GM19023 (cell line): ENCODE results near the gene RPS15.
"Not testable (repeated sequence)": the region's sequence is repeated elsewhere in the genome, so short reads cannot be mapped to it uniquely, and the experiment has no call there.

Experiments
- ATAC-seq: cut with Tn5 transposase; IDR thresholded peaks from one replicate; pipeline ENCODE4 v1.9.1; 2021; ENCODE audit warnings: mild to moderate bottlenecking, moderate library complexity; ENCODE audit not compliant: unreplicated experiment

Gene RPS15

DNA sequence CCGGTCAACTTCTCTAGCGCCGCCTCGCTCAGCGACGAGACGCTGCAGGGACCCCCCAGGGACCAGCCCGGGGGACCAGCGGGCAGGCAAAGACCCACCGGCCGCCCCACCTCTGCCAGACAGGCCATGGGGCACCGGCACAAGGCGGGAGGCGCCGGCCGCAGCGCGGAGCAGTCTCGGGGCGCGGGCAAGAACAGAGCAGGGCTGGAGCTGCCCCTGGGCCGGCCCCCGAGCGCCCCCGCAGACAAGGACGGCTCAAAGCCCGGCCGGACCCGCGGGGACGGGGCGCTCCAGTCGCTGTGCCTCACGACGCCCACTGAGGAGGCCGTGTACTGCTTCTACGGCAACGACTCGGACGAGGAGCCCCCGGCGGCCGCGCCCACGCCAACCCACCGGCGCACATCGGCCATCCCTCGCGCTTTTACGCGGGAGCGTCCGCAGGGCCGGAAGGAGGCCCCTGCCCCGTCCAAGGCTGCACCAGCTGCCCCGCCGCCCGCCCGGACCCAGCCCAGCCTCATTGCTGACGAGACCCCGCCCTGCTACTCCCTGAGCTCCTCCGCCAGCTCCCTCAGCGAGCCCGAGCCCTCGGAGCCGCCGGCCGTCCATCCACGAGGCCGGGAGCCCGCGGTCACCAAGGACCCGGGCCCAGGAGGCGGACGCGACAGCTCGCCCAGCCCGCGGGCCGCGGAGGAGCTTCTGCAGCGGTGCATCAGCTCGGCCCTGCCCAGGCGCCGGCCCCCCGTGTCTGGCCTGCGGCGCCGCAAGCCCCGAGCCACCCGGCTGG, 29.5 kb downstream of the RPS15 start:
- ATAC-seq: no peak

DNA sequence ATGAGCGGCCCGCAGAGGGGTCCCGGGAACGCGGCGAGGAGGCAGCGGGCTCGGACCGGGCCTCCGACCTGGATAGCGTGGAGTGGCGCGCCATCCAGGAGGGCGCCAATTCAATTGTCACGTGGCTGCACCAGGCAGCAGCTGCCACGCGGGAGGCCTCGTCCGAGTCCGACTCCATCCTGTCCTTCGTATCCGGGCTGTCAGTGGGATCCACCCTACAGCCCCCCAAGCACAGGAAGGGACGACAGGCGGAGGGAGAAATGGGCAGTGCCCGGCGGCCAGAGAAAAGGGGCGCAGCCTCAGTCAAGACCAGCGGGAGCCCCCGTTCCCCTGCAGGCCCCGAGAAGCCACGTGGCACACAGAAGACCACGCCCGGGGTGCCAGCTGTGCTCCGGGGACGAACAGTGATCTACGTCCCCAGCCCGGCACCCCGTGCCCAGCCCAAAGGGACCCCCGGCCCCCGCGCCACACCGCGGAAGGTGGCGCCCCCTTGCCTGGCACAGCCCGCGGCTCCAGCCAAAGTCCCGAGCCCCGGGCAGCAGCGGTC, 30.2 kb downstream of the RPS15 start:
- no peak for ATAC-seq

GRCh38 chr19:1468821-1469254, 30.6 kb downstream of the RPS15 start:
- ATAC-seq: no peak

DNA sequence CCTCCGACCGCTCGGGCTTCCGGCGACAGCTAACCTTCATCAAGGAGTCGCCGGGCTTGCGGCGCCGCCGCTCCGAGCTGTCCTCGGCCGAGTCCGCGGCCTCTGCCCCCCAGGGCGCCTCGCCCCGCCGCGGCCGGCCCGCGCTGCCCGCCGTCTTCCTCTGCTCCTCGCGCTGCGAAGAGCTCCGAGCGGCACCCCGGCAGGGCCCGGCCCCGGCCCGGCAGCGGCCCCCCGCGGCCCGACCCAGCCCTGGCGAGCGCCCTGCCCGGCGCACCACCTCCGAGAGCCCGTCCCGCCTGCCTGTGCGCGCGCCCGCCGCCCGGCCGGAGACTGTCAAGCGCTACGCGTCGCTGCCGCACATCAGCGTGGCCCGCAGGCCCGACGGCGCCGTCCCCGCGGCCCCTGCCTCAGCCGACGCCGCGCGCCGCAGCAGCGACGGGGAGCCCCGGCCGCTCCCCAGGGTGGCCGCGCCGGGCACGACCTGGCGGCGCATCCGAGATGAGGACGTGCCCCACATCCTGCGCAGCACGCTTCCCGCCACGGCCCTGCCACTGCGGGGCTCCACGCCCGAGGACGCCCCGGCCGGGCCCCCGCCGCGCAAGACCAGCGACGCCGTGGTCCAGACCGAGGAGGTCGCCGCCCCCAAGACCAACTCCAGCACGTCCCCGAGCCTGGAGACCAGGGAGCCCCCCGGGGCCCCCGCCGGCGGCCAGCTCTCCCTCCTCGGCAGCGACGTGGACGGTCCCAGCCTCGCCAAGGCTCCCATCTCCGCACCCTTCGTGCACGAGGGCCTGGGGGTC, 31.3 kb downstream of the RPS15 start:
- ATAC-seq: no peak

- ATAC-seq: no peak
Measured at GRCh38 chr19:1470055-1470304, 31.8 kb downstream of the RPS15 start.

DNA sequence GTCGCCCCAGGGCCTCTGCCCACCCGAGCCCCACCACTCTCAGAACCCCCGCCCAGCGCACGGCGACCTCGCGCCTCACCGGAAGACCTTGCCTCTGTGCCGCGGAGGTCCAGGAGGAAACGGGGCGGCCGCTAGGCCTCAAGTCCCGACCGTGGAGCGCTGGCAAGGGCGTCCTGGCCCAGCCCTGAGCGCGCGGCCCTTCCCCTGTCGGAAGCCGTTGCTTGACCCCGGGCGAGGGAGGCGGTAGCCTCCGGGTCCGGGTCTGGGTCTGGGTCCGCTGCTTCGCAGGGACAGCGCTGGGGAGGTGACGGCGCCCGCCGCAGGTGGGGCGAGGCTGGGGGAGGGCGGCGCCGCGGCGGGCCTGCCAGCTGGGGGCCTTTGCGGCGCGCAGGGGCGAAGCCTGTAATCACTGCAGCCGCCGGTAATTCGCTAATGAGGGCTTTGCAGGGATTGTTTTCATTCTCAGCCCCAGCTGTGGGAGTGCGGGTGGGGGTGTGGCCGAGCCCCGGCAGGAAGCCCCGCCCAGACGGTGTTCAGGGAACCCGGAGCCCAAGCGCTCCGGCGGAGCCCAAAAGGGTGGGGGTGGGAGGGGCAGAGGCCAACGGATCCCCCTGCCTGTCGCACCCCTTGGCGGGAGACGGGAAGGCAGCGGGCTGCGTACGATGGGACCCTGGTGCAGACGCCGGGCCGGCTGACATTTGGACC, 32.3 kb downstream of the RPS15 start:
- no peak for ATAC-seq

DNA sequence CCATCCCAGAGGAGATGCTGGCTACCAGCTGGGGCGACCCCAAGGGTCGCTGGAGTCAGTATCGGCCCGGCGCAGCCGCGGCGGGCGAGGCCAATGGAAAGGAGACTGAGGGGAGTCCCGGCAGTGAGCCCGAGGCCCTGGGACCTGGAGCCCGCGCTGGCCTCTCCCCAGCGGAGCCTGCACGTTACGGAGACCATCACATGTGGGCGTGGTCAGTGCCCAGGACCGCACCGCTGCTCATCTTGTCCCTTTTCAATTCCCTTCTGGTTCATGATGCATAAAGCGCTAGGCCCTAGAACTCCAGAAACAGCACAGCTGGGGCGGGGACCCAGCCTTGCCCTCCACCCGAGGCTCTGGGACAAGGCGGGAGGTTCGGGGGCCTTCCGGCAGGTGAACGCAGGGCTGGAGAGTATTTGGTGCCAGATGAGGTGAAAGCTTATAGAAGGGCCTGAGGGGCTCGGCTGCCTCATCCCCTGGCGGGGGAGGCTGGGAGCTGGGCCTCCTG, 32.9 kb downstream of the RPS15 start:
- no peak for ATAC-seq

- no peak for ATAC-seq
Measured at GRCh38 chr19:1471515-1472160, 33.4 kb downstream of the RPS15 start.

DNA sequence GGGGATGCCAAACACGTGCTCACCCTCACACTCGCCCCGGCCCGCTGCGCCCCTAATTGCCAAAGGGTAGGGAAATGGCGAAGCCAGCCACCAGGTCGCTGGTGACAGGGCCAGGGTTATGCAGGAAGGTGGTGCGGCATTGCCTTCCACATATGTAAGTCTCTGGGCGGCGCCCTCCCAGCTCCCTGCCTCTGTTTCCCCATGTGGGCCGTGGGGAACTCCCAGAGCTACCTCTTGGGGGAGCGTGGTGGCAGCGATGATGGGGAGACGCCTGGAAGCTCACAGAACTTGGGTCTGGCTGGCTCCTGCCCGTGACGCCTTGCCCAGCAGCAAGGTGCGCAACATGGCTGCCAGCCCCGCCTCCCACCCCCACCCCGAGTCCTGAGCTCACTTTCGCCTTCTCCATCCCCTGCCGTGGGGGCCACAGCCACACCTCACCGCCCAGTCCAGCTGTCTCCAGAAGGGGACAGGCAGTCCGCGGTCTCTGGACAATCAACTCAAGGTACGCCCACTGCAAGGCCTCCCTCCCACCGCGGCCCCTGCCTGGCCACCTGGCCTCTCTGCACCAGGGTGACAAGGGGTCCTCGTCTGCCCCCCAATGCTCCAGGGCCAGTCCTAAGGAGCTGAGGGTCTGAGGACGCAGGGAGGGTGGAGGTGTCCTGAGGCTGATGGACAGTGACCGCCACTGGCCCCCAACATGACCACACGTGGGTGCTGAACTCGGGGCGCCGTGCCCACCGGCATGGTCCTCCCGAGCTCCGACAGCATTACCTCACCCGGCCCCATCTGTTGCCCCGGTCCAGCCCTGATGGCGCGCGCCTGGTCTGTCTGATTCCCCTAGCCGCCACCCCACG, 34.3 kb downstream of the RPS15 start:
- ATAC-seq: no peak

- ATAC-seq: no peak
Measured at GRCh38 chr19:1473085-1473851, 35.1 kb downstream of the RPS15 start.

DNA sequence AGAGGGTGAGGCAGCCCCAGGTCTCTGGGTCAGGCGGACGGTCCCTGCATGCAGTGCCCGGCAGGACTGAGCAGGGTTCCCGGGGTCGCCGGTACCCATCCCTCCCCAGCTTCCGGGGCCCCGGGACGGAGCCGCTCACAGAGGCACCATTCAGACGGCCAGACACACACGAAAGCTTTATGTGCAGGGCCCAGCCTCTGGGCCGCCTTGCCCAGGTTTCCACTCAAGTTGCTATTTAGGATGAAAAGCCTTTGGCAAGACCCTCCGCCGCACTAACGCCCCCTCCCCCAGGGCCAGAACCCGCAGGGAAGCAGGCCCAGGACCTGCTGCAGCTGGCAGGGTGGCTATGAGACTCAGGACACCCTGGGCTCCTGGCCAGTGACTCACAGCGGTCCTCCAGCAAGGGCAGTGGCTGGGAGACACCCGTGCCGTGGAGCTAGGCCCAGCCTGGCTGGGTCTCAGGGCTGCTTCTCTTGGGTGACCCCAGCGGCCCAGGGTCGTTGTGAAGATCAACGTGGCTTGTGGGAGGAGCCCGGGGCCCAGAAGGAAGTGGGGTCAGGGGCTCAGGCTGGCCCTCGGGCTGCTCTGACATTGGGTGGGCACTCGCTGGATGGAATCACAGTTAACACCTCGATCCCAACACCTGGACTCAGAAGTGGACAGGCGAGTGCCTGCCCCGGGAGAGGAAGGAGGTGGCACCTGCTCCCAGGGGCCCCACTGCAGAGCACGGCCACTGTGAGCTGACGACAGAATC, 36.0 kb downstream of the RPS15 start:
- ATAC-seq: no peak

- ATAC-seq: no peak
Measured at GRCh38 chr19:1474765-1475351, 36.7 kb downstream of the RPS15 start.

- no peak for ATAC-seq
Measured at GRCh38 chr19:1475751-1476437, 37.7 kb downstream of the RPS15 start.

DNA sequence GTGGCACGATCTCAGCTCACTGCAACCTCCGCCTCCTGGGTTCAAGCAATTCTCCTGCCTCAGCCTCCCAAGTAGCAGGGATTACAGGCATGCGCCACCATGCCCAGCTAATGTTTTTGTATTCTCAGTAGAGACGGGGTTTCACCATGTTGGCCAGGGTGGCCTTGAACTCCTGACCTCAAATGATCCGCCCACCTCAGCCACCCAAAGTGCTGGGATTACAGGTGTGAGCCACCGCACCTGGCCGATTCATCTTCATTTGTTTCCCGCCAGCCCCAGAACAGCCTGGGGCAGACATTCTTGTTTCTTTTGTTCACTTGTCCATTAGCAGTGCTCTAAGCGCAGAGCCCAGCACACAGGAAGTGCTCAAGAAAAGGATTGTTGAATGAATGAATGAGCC, 38.9 kb downstream of the RPS15 start:
- not testable (repeated sequence) for ATAC-seq

DNA sequence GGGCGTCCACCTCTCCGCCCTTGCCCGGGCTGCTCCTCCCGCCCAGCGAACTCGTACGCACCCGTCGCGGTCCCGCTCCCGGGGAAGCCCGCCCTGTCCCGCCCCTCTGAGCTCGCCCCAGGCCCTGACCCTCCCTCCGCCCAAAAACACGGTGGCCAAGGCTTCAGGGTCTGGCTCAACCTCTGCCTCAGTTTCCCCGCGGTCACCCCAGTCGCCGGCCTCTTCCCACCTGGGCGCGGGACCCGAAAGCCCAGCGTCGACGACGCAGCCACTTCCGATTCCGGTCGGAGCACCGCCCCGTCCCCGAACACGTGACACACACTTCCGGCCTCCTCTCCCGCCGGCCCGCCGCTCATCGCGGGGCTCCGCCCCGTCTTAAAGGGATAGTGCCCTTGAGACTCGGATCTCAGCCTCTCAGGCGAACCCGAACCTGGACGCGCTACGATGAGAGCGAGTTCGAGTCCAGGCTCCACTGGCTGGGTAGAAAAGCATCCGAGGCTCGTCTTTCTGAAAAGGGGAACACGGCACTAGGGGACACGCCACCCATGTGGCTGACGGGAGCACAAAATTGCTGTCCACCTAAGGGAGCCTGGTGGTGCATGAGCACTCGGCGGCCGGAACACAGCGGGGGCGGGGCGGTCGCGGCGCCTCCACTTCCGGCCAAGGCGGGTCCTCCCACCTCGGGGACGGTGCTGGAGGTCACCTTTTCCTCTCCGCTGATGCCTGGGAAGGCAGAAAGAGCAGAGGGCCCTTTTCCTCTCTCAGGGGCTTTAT, 40.9 kb downstream of the RPS15 start, which contains the start of gene C19orf25:
Gene C19orf25 (minus strand): TSS at position 282 of the 774 bp plus-strand sequence. CDS start 312 bp downstream, outside the sequence.
- ATAC-seq: peak; percentile 84

DNA sequence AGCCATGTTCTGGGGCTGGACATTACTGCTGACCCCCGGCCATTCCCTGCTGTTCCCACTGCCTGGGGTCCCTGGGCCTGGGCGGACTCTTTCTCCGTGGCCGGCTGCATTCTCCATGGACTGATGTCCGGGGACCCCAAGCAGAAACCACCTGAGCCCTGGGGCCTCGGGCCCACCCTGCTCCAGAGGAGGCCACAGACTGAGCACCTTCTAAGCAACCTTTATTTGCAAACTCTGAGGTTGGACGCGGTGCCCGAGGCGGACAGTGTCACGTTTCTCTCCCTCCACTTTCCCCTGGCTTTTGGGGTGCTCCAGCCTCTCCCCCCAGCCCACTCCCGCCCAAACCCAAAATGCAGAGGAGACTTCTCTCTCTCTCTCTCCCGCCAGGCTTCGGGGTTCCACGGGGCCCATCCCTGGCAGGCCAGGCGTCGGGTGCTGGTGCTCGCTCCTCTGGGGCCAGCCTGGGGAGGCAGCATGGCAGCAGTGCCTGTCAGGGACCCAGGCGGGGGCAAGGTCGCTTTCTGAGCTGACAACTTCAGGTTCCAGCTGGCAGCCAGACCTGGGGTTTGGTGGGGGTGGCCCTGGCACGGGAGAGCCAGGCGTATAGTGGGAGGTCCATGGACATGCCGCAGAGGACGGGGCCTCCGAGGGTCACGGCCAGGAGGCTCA, 43.2 kb downstream of the RPS15 start:
- ATAC-seq: no peak
